Stimulated activated naive CD8-positive, alpha-beta T cell treated with anti-CD3 and anti-CD28 coated beads, Interleukin-15, amount 100 ng/mL, for 72 hours (primary cell): Measurements from ENCODE around the gene SPAG6.

Experiments used
- ATAC-seq: fragments of 150-1000 bp; cut with Tn5 transposase; 2 replicates; pipeline ENCODE4 v1.10.0; 2021; ENCODE audit warnings: mild to moderate bottlenecking, moderate library complexity
- DNase-seq, 2 donors: peaks; one replicate each; pipeline ENCODE4 v3.0.0; 2021 to 2022
- H3K27ac Mint-ChIP-seq, 2 donors: one replicate each; pipeline ENCODE4 v1.8.0; 2022; ENCODE audit warnings: mild to moderate bottlenecking in 2 of 2, mixed read lengths in 2 of 2, moderate library complexity in 2 of 2
- H3K27me3 Mint-ChIP-seq: one replicate; pipeline ENCODE4 v1.8.0; 2022; ENCODE audit warnings: mixed read lengths
- H3K4me1 Mint-ChIP-seq: one replicate; pipeline ENCODE4 v1.8.0; 2022; ENCODE audit warnings: mild to moderate bottlenecking, mixed read lengths
- H3K4me3 Mint-ChIP-seq, 2 donors: one replicate each; pipeline ENCODE4 v1.8.0; 2022; ENCODE audit warnings: mild to moderate bottlenecking in 2 of 2, mixed read lengths in 2 of 2, moderate library complexity in 1 of 2
- H3K9me3 Mint-ChIP-seq, 2 donors: one replicate each; pipeline ENCODE4 v1.8.0; 2022; ENCODE audit warnings: mixed read lengths in 2 of 2

SPAG6 gene

DNA sequence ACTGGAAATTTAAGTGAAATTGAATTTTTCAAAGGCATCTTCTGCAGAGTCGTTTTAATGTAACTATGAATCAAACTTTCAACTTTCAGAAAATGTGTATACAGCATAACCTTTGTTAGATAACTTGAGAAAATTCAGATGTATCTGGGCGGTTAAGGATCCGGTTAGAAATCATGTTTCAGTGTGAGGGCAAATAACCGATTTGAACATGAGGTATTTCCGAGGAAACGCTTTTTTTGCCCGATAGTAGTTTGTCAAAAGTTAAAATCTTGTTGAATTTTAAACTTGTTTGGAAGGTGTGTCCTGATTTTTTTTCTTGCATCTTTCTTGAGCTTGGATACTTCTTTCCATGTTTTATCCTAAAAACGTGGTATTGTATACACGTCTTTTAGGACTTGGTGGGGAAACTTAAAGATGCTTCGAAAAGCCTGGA lies 25.7 kb upstream of the SPAG6 start:
- H3K9me3 Mint-ChIP-seq, result no peaks in the 10 kb centered on the region
- no peak for ATAC-seq
- peak overlapping the region; percentile 91 to 99 for H3K4me3 Mint-ChIP-seq
- DNase-seq, result no peak
- peaks cover 43% of the 10 kb centered on the region for H3K4me1 Mint-ChIP-seq
- H3K27ac Mint-ChIP-seq, result no peak overlapping the region
- H3K27me3 Mint-ChIP-seq, result peaks cover 36% of the 10 kb centered on the region

DNA sequence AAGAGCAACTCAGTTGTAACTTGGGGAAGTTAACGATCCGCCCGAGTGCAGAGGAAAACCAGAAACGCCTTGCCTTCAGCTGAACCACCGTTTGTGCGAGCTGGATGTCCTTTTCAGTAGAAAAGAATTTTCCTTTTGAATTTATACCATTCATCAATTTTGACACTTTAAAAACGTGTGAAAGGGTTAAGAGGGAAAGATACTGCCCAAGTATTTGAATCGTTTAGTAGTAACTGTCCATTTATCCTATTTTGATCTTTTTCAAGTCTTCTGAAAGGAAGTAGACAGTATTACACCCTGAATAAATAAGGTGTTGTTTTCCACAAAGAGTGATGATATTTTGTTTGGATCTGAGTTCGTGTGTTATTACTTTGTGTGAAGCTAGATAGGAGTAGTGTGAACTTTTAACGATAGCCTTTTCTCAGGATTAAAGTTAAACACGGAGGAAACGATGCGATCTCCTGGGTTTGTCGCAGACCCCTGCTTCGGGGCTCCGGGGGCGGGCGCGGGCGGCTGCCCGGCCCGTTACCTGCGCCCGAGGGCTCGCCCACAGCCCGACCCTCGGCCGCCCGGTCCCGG lies 25.2 kb upstream of the SPAG6 start:
- DNase-seq (no peak), ATAC-seq (no peak)
- Mint-ChIP-seq H3K27me3 (peaks cover 41% of the 10 kb centered on the region), H3K9me3 (no peaks in the 10 kb centered on the region), H3K4me3 (peak overlapping the region; percentile 91 to 99), H3K27ac (peak overlapping the region; percentile 89 to 98), H3K4me1 (peaks cover 48% of the 10 kb centered on the region)

DNA sequence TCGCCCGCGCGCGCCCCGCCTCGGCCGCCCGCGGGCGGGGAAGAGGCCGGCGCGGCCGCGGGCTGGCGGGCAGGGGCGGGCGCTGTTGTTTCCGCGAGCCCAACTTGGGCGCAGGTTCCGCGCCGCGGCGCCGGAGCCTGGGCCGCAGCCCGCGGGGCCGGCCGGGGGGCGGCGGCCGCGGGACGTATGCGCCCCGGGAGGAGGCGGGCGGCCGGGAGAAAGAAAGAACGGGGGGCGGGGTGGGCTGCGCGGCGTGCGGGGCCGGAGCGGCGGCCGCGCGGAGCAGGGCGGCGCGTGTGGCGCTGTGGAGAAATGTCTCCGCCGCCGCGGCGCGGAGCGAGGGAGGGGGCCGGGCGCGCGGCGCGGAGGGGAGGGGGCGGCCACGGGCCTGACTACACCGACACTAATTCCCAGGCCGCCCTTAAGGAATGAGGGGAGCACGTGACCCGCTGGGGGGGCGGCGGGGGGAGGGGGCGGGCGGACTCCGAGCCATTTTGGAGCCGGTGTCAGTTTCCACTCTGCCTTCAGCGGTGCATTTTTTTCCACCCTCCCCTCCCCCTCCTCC lies 24.6 kb upstream of the SPAG6 start, which contains the start of gene BMI1:
BMI1 (plus strand) TSS at position 509 of the 565 bp plus-strand sequence. CDS start 5,351 bp downstream, outside the sequence.
- H3K4me1 Mint-ChIP-seq, result peaks cover 50% of the 10 kb centered on the region
- peak within 1 kb of the TSS; percentile 91 to 99 for H3K4me3 Mint-ChIP-seq
- DNase-seq, result peak; percentile 41 to 59
- peak within 1 kb of the TSS; percentile 97 to 98 for H3K27ac Mint-ChIP-seq
- peak; percentile 46 for ATAC-seq
- peaks cover 42% of the 10 kb centered on the region for H3K27me3 Mint-ChIP-seq
- no peaks in the 10 kb centered on the region for H3K9me3 Mint-ChIP-seq

DNA sequence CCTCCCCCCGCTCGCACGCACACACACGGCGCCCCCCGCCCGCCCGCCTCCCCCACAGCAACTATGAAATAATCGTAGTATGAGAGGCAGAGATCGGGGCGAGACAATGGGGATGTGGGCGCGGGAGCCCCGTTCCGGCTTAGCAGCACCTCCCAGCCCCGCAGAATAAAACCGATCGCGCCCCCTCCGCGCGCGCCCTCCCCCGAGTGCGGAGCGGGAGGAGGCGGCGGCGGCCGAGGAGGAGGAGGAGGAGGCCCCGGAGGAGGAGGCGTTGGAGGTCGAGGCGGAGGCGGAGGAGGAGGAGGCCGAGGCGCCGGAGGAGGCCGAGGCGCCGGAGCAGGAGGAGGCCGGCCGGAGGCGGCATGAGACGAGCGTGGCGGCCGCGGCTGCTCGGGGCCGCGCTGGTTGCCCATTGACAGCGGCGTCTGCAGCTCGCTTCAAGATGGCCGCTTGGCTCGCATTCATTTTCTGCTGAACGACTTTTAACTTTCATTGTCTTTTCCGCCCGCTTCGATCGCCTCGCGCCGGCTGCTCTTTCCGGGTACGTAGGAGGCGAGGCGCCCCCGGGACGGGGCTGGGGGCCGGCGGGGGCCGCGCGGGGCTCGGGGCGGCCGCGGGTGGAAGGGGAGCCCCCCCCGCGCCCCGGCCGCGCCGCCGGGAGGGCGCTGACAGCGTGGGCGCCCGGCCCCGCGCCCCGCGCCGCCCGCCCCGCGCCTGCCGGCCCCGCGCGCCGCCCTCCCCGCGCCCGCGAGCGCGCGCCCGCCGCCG lies 24.0 kb upstream of the SPAG6 start:
- peak overlapping the region; percentile 96 to 97 for H3K27ac Mint-ChIP-seq
- ATAC-seq (peak; percentile 39), DNase-seq (peak; percentile 63 to 65)
- H3K4me1 Mint-ChIP-seq, result peaks cover 56% of the 10 kb centered on the region
- H3K4me3 Mint-ChIP-seq, result peak overlapping the region; percentile 82 to 86
- H3K9me3 Mint-ChIP-seq, result no peaks in the 10 kb centered on the region
- peaks cover 47% of the 10 kb centered on the region for H3K27me3 Mint-ChIP-seq

DNA sequence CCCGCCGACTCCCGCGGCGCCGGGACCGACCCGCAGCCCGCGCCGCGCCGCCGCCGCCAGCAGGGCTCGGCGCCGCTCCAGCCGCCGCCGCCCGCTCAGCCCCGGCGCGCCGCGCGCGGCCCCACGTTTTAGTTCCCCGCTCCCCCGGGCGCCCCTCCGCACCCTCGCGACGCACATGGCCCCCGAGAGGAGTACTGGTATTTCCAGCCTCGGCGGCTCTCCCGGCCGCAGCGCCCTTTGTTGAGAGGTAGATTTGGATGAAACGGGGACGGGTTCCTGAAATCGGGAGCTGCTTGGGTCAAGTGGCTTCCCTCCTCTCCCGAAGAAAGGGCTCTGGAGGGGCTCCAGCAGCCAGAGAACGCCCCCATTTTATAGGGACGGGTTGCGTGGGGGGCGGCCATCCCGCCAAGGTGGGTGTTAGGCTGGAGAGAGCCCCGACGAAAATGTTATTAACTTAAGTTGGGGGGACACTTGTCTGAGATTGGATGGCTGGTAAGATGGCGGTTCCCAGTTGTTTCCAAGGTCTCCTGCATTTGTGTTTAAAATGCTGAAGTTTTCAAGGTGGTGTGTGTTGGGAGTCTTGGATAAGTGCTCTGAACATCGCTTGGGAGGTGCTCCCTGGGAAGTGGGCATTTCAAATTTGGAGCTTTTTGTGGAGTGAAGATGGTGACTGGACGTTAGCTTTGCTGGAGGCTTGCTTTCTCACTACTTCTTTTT lies 23.2 kb upstream of the SPAG6 start:
- ATAC-seq (peak; percentile 10), DNase-seq (peak in 1 of 2 donors; percentile 20)
- Mint-ChIP-seq H3K27ac (peak overlapping the region; percentile 96), H3K27me3 (peaks cover 50% of the 10 kb centered on the region), H3K4me3 (peak overlapping the region; percentile 81 to 89), H3K4me1 (peaks cover 56% of the 10 kb centered on the region), H3K9me3 (no peaks in the 10 kb centered on the region)

DNA sequence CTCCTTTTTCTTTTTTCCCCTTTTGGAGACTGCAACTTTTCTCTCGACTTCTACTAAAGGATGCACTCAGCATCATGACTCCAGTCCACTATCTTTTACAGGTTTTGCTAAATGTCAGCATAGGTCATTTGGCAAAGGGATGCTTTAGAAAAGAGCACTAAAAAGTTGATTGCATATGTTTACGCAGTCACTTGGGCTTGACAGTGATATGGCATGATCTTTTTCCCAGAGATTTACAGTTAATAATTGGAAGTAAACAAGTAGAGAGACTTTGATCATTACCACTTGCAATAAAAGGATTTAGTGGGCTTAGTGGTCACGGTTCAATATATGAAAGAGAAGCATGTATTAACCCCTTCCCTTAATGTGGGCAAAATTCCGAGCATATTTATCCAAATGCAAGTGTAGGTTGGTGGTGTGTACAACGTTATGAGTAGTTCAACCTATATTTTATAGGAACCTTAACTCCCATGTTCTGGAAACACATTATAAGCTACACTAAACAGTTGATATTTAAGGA lies 22.6 kb upstream of the SPAG6 start:
- Mint-ChIP-seq H3K27ac (peak overlapping the region; percentile 96), H3K9me3 (no peaks in the 10 kb centered on the region), H3K4me1 (peaks cover 54% of the 10 kb centered on the region), H3K27me3 (peaks cover 50% of the 10 kb centered on the region), H3K4me3 (peak overlapping the region; percentile 81 to 89)
- no peak for DNase-seq
- no peak for ATAC-seq

DNA sequence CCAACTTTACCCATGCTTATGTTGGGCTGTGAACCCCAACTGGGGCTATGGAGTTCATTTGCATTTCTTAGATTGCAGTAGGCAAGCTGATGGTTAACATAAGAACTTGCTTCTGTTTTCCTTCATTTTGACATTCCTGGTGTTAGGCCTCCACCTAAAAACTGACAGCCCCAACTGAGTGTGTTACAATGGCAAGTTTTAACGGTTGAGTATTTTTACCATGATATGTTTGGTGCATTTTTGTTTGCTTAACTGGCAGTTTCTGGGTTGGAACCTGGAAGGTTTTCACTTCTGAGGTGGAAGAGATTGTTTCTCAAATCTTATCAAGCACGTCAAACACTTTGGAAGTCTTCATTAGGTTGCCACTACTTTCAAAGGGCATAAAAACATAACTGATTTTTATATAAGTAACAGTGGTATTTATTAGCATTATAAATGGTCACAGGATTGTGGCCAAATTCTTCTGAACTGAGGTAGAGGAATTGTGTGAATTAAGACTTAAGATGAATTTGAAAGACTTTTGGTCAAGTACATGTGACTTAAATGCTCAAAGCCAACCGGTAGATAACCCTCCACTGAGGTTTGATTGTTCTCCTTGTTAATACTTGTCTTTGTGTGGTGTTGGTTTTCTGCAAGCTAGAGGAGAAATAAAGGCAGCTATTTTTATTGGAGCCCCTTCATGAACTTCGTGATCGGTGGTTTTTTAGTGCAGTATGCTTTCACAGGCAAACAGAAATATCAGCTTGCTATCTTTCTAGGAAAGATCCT lies 21.6 kb upstream of the SPAG6 start:
- ATAC-seq (no peak), DNase-seq (no peak)
- no peaks in the 10 kb centered on the region for H3K9me3 Mint-ChIP-seq
- peak overlapping the region; percentile 75 to 81 for H3K4me3 Mint-ChIP-seq
- H3K27me3 Mint-ChIP-seq, result peaks cover 50% of the 10 kb centered on the region
- H3K27ac Mint-ChIP-seq, result no peak overlapping the region
- H3K4me1 Mint-ChIP-seq, result peaks cover 44% of the 10 kb centered on the region

DNA sequence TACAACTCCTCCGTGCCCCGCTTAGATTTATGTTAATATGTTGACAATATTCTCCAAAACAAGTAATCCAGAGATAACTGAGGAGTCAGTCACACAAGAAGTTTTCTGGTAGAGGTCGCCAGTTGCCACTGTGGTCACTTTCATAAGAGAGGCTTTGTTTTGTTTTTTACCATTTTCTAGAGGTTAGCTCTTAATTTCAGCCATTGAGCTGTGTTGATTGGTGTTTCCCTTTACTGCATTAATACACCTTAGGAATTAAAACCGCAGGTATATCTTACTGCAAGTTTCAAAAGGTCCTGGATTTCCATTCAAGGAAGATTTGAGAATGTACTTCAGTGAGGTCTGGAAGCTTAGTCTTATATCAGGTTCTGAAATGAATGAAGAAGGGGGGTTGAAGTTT lies 20.9 kb upstream of the SPAG6 start:
- peaks cover 50% of the 10 kb centered on the region for H3K27me3 Mint-ChIP-seq
- H3K27ac Mint-ChIP-seq, result no peak overlapping the region
- peaks cover 37% of the 10 kb centered on the region for H3K4me1 Mint-ChIP-seq
- peak overlapping the region; percentile 75 to 81 for H3K4me3 Mint-ChIP-seq
- no peak for ATAC-seq
- H3K9me3 Mint-ChIP-seq, result no peaks in the 10 kb centered on the region
- no peak for DNase-seq

DNA sequence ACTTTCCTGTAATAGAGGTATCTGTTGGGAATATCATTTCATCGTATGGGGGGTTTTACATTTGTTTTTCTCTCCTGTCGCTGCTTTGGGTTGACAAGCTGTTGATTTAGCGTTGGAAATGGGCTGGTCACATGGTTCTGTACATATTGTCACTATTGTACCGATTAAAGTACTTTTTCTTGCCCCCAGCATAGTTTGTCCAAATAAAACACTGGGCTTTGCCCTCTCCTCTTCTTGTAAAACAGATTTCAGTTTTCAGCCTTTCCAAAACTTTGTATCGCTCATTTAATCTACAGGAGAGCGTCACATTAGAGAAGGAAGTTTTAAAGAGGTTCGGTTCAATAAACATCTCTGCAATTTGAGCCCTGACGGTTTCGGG lies 20.4 kb upstream of the SPAG6 start:
- peak overlapping the region; percentile 75 to 81 for H3K4me3 Mint-ChIP-seq
- no peak overlapping the region for H3K27ac Mint-ChIP-seq
- peaks cover 34% of the 10 kb centered on the region for H3K4me1 Mint-ChIP-seq
- peaks cover 47% of the 10 kb centered on the region for H3K27me3 Mint-ChIP-seq
- H3K9me3 Mint-ChIP-seq, result no peaks in the 10 kb centered on the region
- no peak for ATAC-seq
- DNase-seq, result no peak

DNA sequence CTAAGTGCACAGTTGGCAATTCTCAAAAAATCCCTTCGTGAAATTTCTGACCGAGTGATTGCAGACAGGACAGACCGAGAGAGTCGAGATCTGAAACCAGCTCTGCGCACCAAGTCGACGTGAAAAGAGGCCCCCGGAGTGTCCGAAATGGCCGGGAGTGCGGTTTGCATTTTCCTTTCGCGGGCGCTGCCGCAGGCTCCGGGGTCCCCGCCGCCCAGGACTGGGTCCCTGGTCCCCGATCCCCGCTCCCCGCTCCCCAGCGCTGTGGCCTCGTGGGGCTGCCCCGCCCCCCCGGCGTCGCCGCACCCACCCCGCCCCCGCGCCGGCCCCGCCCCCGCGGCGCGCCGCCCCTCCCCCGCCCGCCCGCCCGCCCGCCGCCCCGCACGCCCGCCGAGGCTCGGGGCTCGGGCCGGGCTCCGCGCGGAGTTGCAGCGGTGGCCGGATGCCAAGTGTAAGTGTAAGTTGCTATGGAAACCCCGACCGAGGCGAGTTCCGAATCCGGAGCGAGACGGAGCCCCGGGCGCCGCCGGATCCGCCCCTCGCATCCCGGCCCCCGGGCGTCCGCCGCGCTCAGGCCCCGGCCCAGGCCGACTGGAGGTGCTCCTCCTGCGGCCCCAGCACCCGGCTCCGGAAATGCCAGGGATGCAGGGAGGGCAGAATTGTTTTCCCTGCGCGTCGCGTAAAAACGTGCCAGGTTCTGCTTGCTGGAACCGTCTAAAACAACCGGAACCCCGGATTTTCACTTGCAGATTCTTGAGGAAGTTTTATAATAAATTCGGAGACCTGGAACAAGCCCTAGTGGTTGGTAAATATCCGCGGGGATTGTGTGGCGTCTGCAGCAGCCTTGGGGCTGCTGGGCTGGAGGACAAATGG lies 19.8 kb upstream of the SPAG6 start:
- Mint-ChIP-seq H3K9me3 (no peaks in the 10 kb centered on the region), H3K4me3 (peak overlapping the region; percentile 75 to 81), H3K27ac (no peak overlapping the region), H3K4me1 (peaks cover 29% of the 10 kb centered on the region), H3K27me3 (peaks cover 42% of the 10 kb centered on the region)
- ATAC-seq (peak; percentile 71), DNase-seq (peak; percentile 67 to 78)

DNA sequence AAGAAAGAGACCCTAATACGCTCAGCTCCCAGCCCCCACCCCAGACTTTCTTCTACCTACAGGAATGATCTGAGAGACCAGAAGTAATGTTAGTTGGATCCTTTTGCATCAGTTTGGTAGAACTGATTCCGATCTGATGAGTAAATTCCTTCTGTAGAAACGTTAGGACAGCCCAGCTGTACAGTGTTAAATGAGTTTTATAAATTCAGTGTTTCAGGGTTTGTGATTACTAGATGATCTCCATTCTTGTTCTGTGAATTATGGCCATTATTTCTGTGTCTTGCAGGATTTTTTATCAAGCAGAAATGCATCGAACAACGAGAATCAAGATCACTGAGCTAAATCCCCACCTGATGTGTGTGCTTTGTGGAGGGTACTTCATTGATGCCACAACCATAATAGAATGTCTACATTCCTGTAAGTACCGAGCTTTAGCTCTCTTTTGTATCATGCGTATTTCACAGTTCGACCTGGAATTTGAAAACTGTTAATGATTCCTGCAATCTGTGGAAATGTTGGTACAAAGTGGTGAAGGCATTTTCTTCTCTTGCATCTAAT lies 19.1 kb upstream of the SPAG6 start:
- DNase-seq, result no peak
- Mint-ChIP-seq H3K4me1 (peaks cover 29% of the 10 kb centered on the region), H3K27ac (no peak overlapping the region), H3K9me3 (no peaks in the 10 kb centered on the region), H3K4me3 (peak overlapping the region; percentile 61 to 71), H3K27me3 (peaks cover 42% of the 10 kb centered on the region)
- no peak for ATAC-seq

DNA sequence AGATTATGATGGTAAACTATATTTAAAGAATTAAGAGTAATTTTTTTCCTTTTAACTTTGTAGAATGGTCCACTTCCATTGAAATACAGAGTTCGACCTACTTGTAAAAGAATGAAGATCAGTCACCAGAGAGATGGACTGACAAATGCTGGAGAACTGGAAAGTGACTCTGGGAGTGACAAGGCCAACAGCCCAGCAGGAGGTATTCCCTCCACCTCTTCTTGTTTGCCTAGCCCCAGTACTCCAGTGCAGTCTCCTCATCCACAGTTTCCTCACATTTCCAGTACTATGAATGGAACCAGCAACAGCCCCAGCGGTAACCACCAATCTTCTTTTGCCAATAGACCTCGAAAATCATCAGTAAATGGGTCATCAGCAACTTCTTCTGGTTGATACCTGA lies 16.1 kb upstream of the SPAG6 start:
- no peak overlapping the region for H3K27ac Mint-ChIP-seq
- H3K27me3 Mint-ChIP-seq, result peaks cover 32% of the 10 kb centered on the region

DNA sequence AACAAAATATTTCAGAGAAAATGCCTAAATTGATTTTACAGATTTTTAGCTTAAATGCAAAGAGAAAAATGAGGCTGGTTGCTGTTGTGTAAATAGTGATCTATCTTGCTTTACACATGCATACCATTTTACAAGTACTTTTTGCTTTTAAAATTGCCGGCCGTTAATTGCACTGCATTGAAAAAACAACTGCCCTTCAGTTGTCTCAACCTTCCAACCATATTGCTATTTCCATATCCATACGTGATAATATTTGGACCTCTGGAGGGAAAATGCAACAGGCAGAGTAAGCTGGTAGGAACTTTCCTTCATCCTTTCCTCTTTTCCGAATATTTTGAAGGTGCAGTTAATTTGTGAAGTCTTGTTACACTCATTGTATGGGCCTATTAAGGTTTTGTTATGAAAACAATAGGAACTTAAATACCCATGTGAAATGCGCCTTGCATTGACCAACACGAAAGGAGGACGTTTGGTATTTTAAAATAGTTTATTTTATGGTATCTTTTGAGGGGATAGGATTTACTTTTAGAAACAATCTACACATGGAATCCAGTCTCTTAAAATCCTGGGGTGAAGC lies 13.1 kb upstream of the SPAG6 start:
- H3K9me3 Mint-ChIP-seq, result peaks cover 5 to 8% of the 10 kb centered on the region in 2 donors
- H3K27ac Mint-ChIP-seq, result no peak overlapping the region
- ATAC-seq, result no peak
- peak overlapping the region in 1 of 2 donors; percentile 69 for H3K4me3 Mint-ChIP-seq
- peaks cover 44% of the 10 kb centered on the region for H3K27me3 Mint-ChIP-seq
- no peak for DNase-seq
- peaks cover 36% of the 10 kb centered on the region for H3K4me1 Mint-ChIP-seq

More for the DNA sequence above, 16.1 kb upstream of the SPAG6 start:
- DNase-seq, result no peak
- Mint-ChIP-seq H3K9me3 (peaks cover 5 to 8% of the 10 kb centered on the region in 2 donors), H3K4me1 (peaks cover 29% of the 10 kb centered on the region), H3K4me3 (no peak overlapping the region)
- ATAC-seq, result no peak
